Measurements from ENCODE around the gene MARS2. TPM values are rescaled to one million over a fixed set of nuclear protein-coding genes. Genes with fewer than 3 reads are reported as not detected.

Gene MARS2
- total and polyA plus RNA-seq, 2 donors from 2014 or later = 3.2 to 6.3 TPM

DNA sequence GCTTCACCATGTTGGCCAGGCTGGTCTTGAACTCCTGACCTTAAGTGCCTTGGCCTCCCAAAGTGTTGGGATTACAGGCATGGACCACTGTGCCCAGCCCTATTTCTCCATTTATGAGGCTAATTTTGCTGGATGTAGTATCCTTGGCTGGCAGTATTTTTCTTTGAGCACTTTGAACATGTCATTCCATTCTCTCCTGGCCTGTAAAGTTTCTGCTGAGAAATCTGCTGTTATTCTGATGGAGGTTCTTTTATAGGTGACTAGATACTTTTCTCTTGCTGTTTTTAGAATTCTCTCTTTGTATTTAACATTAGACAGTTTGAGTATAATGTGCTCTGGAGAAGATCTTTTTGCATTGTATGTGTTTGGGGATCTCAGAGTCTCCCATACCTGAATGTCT, 38.9 kb upstream of the MARS2 start:
- TF ChIP-seq, protein P1, sequence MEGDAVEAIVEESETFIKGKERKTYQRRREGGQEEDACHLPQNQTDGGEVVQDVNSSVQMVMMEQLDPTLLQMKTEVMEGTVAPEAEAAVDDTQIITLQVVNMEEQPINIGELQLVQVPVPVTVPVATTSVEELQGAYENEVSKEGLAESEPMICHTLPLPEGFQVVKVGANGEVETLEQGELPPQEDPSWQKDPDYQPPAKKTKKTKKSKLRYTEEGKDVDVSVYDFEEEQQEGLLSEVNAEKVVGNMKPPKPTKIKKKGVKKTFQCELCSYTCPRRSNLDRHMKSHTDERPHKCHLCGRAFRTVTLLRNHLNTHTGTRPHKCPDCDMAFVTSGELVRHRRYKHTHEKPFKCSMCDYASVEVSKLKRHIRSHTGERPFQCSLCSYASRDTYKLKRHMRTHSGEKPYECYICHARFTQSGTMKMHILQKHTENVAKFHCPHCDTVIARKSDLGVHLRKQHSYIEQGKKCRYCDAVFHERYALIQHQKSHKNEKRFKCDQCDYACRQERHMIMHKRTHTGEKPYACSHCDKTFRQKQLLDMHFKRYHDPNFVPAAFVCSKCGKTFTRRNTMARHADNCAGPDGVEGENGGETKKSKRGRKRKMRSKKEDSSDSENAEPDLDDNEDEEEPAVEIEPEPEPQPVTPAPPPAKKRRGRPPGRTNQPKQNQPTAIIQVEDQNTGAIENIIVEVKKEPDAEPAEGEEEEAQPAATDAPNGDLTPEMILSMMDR (IDR thresholded peaks at IDR 0.05; ENCODE audit: borderline replicate concordance, extremely low read depth, insufficient read depth) = no peak
- Histone ChIP-seq H3K27ac (ENCODE audit: low read depth in 2 of 2, low read length in 2 of 2) (no peak overlapping the region), H3K27me3 (ENCODE audit: control insufficient read depth, insufficient read depth, low read length) (no peaks in the 10 kb centered on the region), H3K9ac (ENCODE audit: low read length in 3 of 3) (no peak overlapping the region), H3K4me1 (ENCODE audit: control insufficient read depth in 2 of 3, insufficient read depth in 2 of 3, low read depth in 1 of 3, low read length in 3 of 3) (no peaks in the 10 kb centered on the region), H3K4me3 (ENCODE audit: low read length in 3 of 3) (no peak overlapping the region), H3K9me3 (ENCODE audit: control insufficient read depth in 2 of 3, insufficient read depth in 1 of 3, low read length in 3 of 3) (no peaks in the 10 kb centered on the region), H3K36me3 (ENCODE audit: control insufficient read depth in 2 of 3, insufficient read depth in 3 of 3, low read length in 3 of 3) (no peaks in the 10 kb centered on the region)
- no peak for FAIRE-seq
- intact Hi-C loops (cut with DNase I) = no loop called here
- DNase-seq = no peak

DNA sequence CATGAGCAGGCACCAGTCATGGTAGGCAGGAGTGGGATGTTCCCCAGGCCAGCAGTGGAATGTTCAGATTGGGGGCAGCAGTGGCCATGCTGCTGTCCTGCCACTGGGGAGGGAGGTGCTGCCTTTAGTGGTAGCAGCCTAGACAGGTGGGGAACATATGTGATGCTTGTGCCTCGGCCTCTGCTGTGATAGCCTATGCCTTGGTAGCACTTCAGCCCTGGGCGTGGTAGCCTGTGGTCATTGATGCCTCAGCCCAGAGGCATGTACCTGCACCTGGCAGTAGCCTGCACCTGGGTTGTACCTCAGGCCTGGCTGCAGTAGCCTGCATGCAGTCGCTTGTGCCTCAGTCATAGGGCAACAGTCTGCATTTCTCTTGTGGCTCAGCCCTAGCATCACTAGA, 36.9 kb upstream of the MARS2 start:
- Histone ChIP-seq H3K9me3 (ENCODE audit: control insufficient read depth in 2 of 3, insufficient read depth in 1 of 3, low read length in 3 of 3) (no peaks in the 10 kb centered on the region), H3K4me1 (ENCODE audit: control insufficient read depth in 2 of 3, insufficient read depth in 2 of 3, low read depth in 1 of 3, low read length in 3 of 3) (no peaks in the 10 kb centered on the region), H3K36me3 (ENCODE audit: control insufficient read depth in 2 of 3, insufficient read depth in 3 of 3, low read length in 3 of 3) (no peaks in the 10 kb centered on the region), H3K9ac (ENCODE audit: low read length in 3 of 3) (no peak overlapping the region), H3K27me3 (ENCODE audit: control insufficient read depth, insufficient read depth, low read length) (no peaks in the 10 kb centered on the region), H3K27ac (ENCODE audit: low read depth in 2 of 2, low read length in 2 of 2) (no peak overlapping the region), H3K4me3 (ENCODE audit: low read length in 3 of 3) (no peak overlapping the region)
- FAIRE-seq = no peak
- TF ChIP-seq, protein P1 (IDR thresholded peaks at IDR 0.05; ENCODE audit: borderline replicate concordance, extremely low read depth, insufficient read depth) = no peak
- no peak for DNase-seq
- intact Hi-C loops (cut with DNase I) = no loop called here

DNA sequence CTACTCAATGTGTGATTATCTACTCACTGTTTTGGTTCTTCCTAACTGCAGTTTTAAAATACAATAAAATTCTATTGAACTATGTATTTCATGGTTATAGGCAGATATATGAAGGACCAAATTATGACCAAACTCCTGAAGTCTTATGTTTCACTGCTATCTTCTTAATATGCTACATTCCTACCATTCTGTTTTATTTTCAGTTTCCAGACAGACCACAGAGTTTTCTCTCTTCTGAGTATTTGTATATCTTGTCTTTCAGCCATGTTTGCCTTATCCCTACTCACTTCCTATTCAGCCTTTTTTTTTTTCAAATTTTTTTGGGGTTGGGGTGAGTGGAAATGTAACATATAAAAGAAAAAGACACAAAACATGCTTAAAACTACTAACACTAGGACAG, 36.1 kb upstream of the MARS2 start:
- Histone ChIP-seq H3K27ac (ENCODE audit: low read depth in 2 of 2, low read length in 2 of 2) (no peak overlapping the region), H3K9me3 (ENCODE audit: control insufficient read depth in 2 of 3, insufficient read depth in 1 of 3, low read length in 3 of 3) (no peaks in the 10 kb centered on the region), H3K27me3 (ENCODE audit: control insufficient read depth, insufficient read depth, low read length) (no peaks in the 10 kb centered on the region), H3K9ac (ENCODE audit: low read length in 3 of 3) (no peak overlapping the region), H3K36me3 (ENCODE audit: control insufficient read depth in 2 of 3, insufficient read depth in 3 of 3, low read length in 3 of 3) (no peaks in the 10 kb centered on the region), H3K4me1 (ENCODE audit: control insufficient read depth in 2 of 3, insufficient read depth in 2 of 3, low read depth in 1 of 3, low read length in 3 of 3) (no peaks in the 10 kb centered on the region), H3K4me3 (ENCODE audit: low read length in 3 of 3) (no peak overlapping the region)
- no peak for FAIRE-seq
- TF ChIP-seq, protein P1 (IDR thresholded peaks at IDR 0.05; ENCODE audit: borderline replicate concordance, extremely low read depth, insufficient read depth) = no peak
- no peak for DNase-seq
- intact Hi-C loops (cut with DNase I) = no loop called here

DNA sequence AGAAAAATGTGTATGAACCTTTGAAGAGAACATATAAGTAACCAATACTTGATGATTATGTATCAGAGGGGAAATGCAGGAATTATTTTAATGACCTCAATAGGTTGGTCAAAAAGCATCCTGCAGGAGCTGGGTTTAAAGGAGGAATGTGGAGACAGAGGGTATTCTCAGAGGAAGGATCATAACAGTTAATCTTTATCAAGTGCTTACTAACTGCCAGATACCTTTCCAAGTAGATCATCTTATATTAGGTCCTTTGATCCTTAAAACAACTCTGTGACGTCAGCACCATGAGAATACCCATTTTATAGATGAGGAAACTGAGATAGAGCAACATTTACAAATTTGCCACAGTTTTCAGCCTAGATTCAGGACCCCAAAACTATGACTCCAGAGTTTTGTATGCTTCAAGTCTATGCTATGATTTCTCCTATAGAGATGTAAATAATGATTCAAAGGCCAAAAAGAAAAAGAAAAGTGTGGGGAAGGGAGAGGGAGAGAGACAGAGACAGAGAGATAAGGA, 32.7 kb upstream of the MARS2 start:
- Histone ChIP-seq H3K9me3 (ENCODE audit: control insufficient read depth in 2 of 3, insufficient read depth in 1 of 3, low read length in 3 of 3) (no peaks in the 10 kb centered on the region), H3K27me3 (ENCODE audit: control insufficient read depth, insufficient read depth, low read length) (no peaks in the 10 kb centered on the region), H3K36me3 (ENCODE audit: control insufficient read depth in 2 of 3, insufficient read depth in 3 of 3, low read length in 3 of 3) (no peaks in the 10 kb centered on the region), H3K4me1 (ENCODE audit: control insufficient read depth in 2 of 3, insufficient read depth in 2 of 3, low read depth in 1 of 3, low read length in 3 of 3) (no peaks in the 10 kb centered on the region), H3K27ac (ENCODE audit: low read depth in 2 of 2, low read length in 2 of 2) (no peak overlapping the region), H3K4me3 (ENCODE audit: low read length in 3 of 3) (no peak overlapping the region), H3K9ac (ENCODE audit: low read length in 3 of 3) (no peak overlapping the region)
- no peak for DNase-seq
- no peak for FAIRE-seq
- TF ChIP-seq, protein P1 (IDR thresholded peaks at IDR 0.05; ENCODE audit: borderline replicate concordance, extremely low read depth, insufficient read depth) = no peak
- intact Hi-C loops (cut with DNase I) = no loop called here

Data from kidney (tissue), 14 donors.